Neural cell (in vitro differentiated cells): Measurements from ENCODE around the gene METAP2. TPM values are rescaled to one million over a fixed set of nuclear protein-coding genes. Genes with fewer than 3 reads are reported as not detected.

Experiments used
- H2AFZ ChIP-seq: fragments of 200-600, 300-800 bp; sonication (generic), shearing (Covaris generic); 2 replicates; pipeline ENCODE4 v1.6.0; 2014; ENCODE audit warnings: low read depth, mild to moderate bottlenecking, antibody characterized with exemption, low read length, moderate library complexity
- H3F3A ChIP-seq: fragments of 200-600 bp; shearing (Covaris generic); 2 replicates; pipeline ENCODE4 v1.6.1; 2016; ENCODE audit warnings: mild to moderate bottlenecking, moderate library complexity, mixed read lengths, antibody characterized with exemption, low read length; ENCODE audit not compliant: insufficient read depth, poor library complexity, severe bottlenecking
- H3K27ac ChIP-seq: fragments of 200-600, 300-800 bp; sonication (generic), shearing (Covaris generic); 2 replicates; pipeline ENCODE4 v1.5.1; 2014; ENCODE audit warnings: mild to moderate bottlenecking, low read length, moderate library complexity
- H3K27me3 ChIP-seq: fragments of 300-800, 200-600 bp; sonication (generic), shearing (Covaris generic); 2 replicates; pipeline ENCODE4 v1.6.0; 2014; ENCODE audit warnings: mild to moderate bottlenecking, low read depth, low read length, moderate library complexity; ENCODE audit not compliant: insufficient read depth
- H3K36me3 ChIP-seq: fragments of 300-800, 200-600 bp; sonication (generic), shearing (Covaris generic); 2 replicates; pipeline ENCODE4 v1.5.1; 2014; ENCODE audit warnings: mild to moderate bottlenecking, antibody characterized with exemption, low read length, moderate library complexity; ENCODE audit not compliant: insufficient read depth
- H3K4me2 ChIP-seq: fragments of 300-800, 200-600 bp; sonication (generic), shearing (Covaris generic); 2 replicates; pipeline ENCODE4 v1.6.0; 2014; ENCODE audit warnings: mild to moderate bottlenecking, low read length
- H3K4me3 ChIP-seq: fragments of 300-800, 200-600 bp; sonication (generic), shearing (Covaris generic); 2 replicates; pipeline ENCODE4 v1.5.1; 2014; ENCODE audit warnings: mild to moderate bottlenecking, low read length, moderate library complexity
- H3K79me2 ChIP-seq: fragments of 200-600 bp; shearing (Covaris generic); replicated peaks from 2 replicates; pipeline ENCODE4 v1.6.0; 2014; ENCODE audit warnings: mild to moderate bottlenecking, low read length, moderate library complexity; ENCODE audit not compliant: insufficient read depth
- H3K9ac ChIP-seq: fragments of 300-800, 200-600 bp; sonication (generic), shearing (Covaris generic); 2 replicates; pipeline ENCODE4 v1.6.1; 2016; ENCODE audit warnings: mild to moderate bottlenecking, low read length, mixed read lengths
- H3K9me2 ChIP-seq: fragments of 200-600 bp; shearing (Covaris generic); 2 replicates; pipeline ENCODE4 v1.6.1; 2016; ENCODE audit warnings: mild to moderate bottlenecking, low read length, mixed read lengths; ENCODE audit not compliant: insufficient read depth
- H3K9me3 ChIP-seq: fragments of 200-600, 300-800 bp; sonication (generic), shearing (Covaris generic); 2 replicates; pipeline ENCODE4 v1.6.1; 2016; ENCODE audit warnings: mild to moderate bottlenecking, mixed run types, low read length, moderate library complexity, mixed read lengths
- H4K20me1 ChIP-seq: fragments of 200-600 bp; shearing (Covaris generic); 2 replicates; pipeline ENCODE4 v1.6.1; 2016; ENCODE audit warnings: mild to moderate bottlenecking, mixed run types; ENCODE audit not compliant: insufficient read depth
- CTCF ChIP-seq: fragments of 450-650 bp; IDR thresholded peaks from 2 replicates; pipeline ENCODE4 v1.5.1; 2014; ENCODE audit warnings: antibody characterized with exemption, mild to moderate bottlenecking, moderate library complexity; ENCODE audit not compliant: poor library complexity, severe bottlenecking
- EP300 ChIP-seq: fragments of 450-650 bp; conservative IDR thresholded peaks from 2 replicates; pipeline ENCODE4 v1.6.1; 2014; ENCODE audit warnings: antibody characterized with exemption, mild to moderate bottlenecking, moderate library complexity; ENCODE audit not compliant: poor library complexity, severe bottlenecking
- EZH2 ChIP-seq: fragments of 200-600, 300-800 bp; shearing (Covaris generic), sonication (generic); IDR thresholded peaks from 2 replicates; pipeline ENCODE4 v1.6.1; 2014; ENCODE audit warnings: antibody characterized with exemption, low read length, borderline replicate concordance, mild to moderate bottlenecking; ENCODE audit not compliant: insufficient read depth, poor library complexity, severe bottlenecking
- MXI1 ChIP-seq: fragments of 450-650 bp; conservative IDR thresholded peaks from 2 replicates; pipeline ENCODE4 v1.6.1; 2014; ENCODE audit warnings: antibody characterized with exemption, mild to moderate bottlenecking; ENCODE audit not compliant: poor library complexity, severe bottlenecking
- POLR2AphosphoS5 ChIP-seq: IDR thresholded peaks from 2 replicates; pipeline ENCODE4 v1.6.1; 2012
- RAD21 ChIP-seq: fragments of 450-650 bp; conservative IDR thresholded peaks from 2 replicates; pipeline ENCODE4 v1.6.1; 2014; ENCODE audit warnings: antibody characterized with exemption, mild to moderate bottlenecking, moderate library complexity
- REST ChIP-seq: IDR thresholded peaks from 2 replicates; pipeline ENCODE4 v1.6.1; 2012; ENCODE audit warnings: borderline replicate concordance
- SMC3 ChIP-seq: fragments of 450-650 bp; conservative IDR thresholded peaks from 2 replicates; pipeline ENCODE4 v1.6.1; 2014; ENCODE audit warnings: antibody characterized with exemption, mild to moderate bottlenecking, moderate library complexity; ENCODE audit not compliant: poor library complexity
- TAF1 ChIP-seq: IDR thresholded peaks from 2 replicates; pipeline ENCODE4 v1.6.1; 2012; ENCODE audit warnings: low read depth
- polyA plus RNA-seq: library from polyadenylated mRNA; depleted of rRNA; stranded (reverse); fragments of >200 nt; gene quantifications from 2 replicates; pipeline ENCODE4 v1.2.3, GENCODE V29; 2014

METAP2 gene
- polyA plus RNA-seq, 1 donor from 2014 or later: 78.0 TPM

GRCh38 chr12:95545731-95546490 lies 72.0 kb downstream of the METAP2 start:
- H3K4me3 ChIP-seq: peak overlapping the region; percentile 18
- TF ChIP-seq SMC3 (no peak), CTCF (no peak), POLR2AphosphoS5 (no peak), MXI1 (no peak), REST (no peak), RAD21 (no peak), TAF1 (no peak), EZH2 (no peak), EP300 (no peak)
- peaks cover 6% of the 10 kb centered on the region for H3K79me2 ChIP-seq

GRCh38 chr12:95546491-95546813 lies 72.5 kb downstream of the METAP2 start:
- Histone ChIP-seq H3K4me3 (no peak overlapping the region), H2AFZ (no peak overlapping the region), H4K20me1 (no peaks in the 10 kb centered on the region), H3K9me3 (no peaks in the 10 kb centered on the region), H3K27ac (no peak overlapping the region), H3K79me2 (peaks cover 6% of the 10 kb centered on the region), H3K27me3 (peaks cover 14% of the 10 kb centered on the region), H3K9me2 (no peaks in the 10 kb centered on the region), H3K9ac (no peak overlapping the region), H3F3A (peaks cover 3% of the 10 kb centered on the region), H3K36me3 (no peaks in the 10 kb centered on the region), H3K4me2 (no peak overlapping the region)
- TF ChIP-seq REST (no peak), SMC3 (no peak), MXI1 (no peak), TAF1 (no peak), CTCF (no peak), POLR2AphosphoS5 (no peak), EP300 (no peak), RAD21 (no peak), EZH2 (no peak)

More at GRCh38 chr12:95545731-95546490, 72.0 kb downstream of the METAP2 start:
- no peaks in the 10 kb centered on the region for H3K36me3 ChIP-seq
- H3K9me3 ChIP-seq: no peaks in the 10 kb centered on the region
- no peak overlapping the region for H3K27ac ChIP-seq
- H3K9ac ChIP-seq: no peak overlapping the region
- H2AFZ ChIP-seq: no peak overlapping the region
- H3K27me3 ChIP-seq: peaks cover 14% of the 10 kb centered on the region
- H3F3A ChIP-seq: peaks cover 3% of the 10 kb centered on the region
- no peaks in the 10 kb centered on the region for H3K9me2 ChIP-seq
- no peak overlapping the region for H3K4me2 ChIP-seq
- H4K20me1 ChIP-seq: no peaks in the 10 kb centered on the region
